Hematopoietic multipotent progenitor cell treated with erythropoietin and hydrocortisone succinate and interleukin-3 and kit ligand, for 17 days (in vitro differentiated cells): ENCODE data around the gene SULT2A1.
"Not testable (repeated sequence)": the region's sequence is repeated elsewhere in the genome, so short reads cannot be mapped to it uniquely, and the experiment has no call there.

Experiments
- DNase-seq: peaks from one replicate; pipeline ENCODE4 v3.0.0-alpha.2; 2015; ENCODE audit warnings: low spot score

SULT2A1 gene, protein sequence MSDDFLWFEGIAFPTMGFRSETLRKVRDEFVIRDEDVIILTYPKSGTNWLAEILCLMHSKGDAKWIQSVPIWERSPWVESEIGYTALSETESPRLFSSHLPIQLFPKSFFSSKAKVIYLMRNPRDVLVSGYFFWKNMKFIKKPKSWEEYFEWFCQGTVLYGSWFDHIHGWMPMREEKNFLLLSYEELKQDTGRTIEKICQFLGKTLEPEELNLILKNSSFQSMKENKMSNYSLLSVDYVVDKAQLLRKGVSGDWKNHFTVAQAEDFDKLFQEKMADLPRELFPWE

GRCh38 chr19:47886010-47886559, at the start of gene SULT2A1:
Gene SULT2A1 (minus strand): TSS chr19:47886315. CDS start chr19:47886257, 58 bp downstream.
- no peak for DNase-seq

- DNase-seq, result not testable (repeated sequence)
Observed at GRCh38 chr19:47928581-47928980, 42.5 kb upstream of the SULT2A1 start.

- DNase-seq, result not testable (repeated sequence)
Observed at GRCh38 chr19:47920107-47920506, 34.0 kb upstream of the SULT2A1 start.

DNA sequence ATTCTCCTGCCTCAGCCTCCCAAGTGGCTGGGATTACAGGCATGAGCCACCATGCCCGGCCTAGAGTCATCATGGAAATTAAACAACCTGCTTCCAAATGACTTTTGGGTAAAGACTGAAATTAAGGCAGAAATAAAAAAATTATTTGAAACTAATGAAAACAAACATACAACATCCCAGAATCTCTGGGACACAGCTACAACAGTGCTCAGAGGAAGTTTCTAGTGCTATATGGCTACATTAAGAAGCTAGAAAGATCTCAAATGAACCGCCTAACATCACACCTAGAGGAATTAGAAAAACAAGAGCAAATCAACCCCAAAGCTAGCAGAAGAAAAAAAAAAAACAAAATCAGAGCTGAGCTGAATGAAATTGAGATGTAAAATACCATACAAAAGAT, 24.1 kb upstream of the SULT2A1 start:
- not testable (repeated sequence) for DNase-seq

- not testable (repeated sequence) for DNase-seq
Observed at GRCh38 chr19:47909350-47909749, 23.2 kb upstream of the SULT2A1 start.

GRCh38 chr19:47901370-47901769, 15.3 kb upstream of the SULT2A1 start:
- DNase-seq, result no peak

GRCh38 chr19:47899335-47899734, 13.2 kb upstream of the SULT2A1 start:
- DNase-seq, result no peak

DNA sequence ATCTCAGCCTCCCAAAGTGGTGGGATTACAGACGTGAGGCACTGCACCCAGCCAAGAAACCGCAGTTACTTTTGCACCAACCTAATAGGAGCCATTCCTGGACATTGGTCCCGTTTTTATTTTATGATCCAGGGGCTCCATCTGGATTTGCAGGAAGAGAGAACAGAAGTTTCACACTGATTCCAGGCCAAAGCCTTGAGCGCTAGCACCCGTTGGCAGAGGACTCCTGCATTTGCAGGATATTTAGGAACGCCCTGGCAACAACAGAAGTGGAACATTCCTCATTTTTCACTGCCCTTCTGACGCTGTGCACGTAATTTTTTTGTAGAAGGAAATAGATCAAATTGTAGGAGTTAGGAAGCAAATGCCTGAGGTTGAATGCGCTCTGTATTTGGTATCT, 11.7 kb upstream of the SULT2A1 start:
- no peak for DNase-seq

DNA sequence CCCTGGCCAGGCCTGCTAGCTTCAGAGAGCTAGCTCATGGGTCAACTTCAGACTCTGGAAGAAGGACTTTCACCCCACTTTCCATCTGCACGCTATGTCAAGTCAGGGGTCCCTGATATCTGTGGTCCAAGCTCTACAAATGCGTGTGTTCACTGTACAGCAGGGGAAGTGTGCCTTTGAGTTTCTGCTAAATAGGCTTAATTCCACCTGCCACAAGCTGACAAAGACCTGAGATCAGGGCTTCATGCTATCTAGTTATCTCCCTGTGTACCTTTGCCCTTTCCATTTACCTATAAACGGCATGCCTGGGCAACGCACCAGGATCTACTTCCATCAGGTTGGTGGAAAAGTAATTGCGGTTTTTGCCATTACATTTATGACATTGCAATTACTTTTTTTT, 10.7 kb upstream of the SULT2A1 start:
- DNase-seq, result no peak

GRCh38 chr19:47896019-47896418, 9.9 kb upstream of the SULT2A1 start:
- no peak for DNase-seq

- DNase-seq, result no peak
Observed at GRCh38 chr19:47895165-47895782, 9.2 kb upstream of the SULT2A1 start.

GRCh38 chr19:47891923-47892666, 6.0 kb upstream of the SULT2A1 start:
- DNase-seq, result no peak

DNA sequence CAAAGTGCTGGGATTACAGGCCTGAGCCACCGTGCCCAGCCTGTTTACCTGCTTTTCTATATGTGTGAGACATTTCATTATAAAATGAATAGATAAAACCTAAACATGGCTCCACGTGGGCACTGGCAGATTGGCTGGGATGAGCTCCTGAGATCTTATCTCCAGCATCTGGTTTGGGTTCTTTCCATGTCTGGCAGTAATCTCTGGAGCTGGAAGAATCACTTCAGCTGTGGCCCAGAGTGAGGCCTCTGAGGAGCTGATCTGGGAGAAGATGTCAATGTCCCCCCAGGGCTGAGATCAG, 5.5 kb upstream of the SULT2A1 start:
- no peak for DNase-seq

- no peak for DNase-seq
Observed at GRCh38 chr19:47890865-47891621, 4.9 kb upstream of the SULT2A1 start.

GRCh38 chr19:47885067-47885463, 1.1 kb downstream of the SULT2A1 start:
- DNase-seq, result no peak

DNA sequence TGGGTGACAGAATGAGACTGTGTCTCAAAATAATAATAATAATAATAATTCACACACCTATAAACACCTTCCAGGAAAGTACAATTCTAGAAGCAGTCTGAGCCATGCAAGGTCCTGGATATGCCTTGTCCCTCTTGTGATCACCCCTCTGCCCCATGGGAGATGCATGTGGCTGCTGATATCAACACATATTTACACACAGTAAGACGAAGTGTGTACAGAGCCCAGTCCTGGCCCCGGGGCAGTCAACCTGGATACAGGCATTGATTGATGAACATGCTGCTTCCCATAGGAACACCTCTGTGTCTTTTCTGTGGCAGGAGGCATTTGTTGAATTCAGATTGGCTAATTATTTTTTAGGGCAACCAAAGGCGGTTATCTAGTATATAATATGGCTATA, 3.2 kb downstream of the SULT2A1 start:
- DNase-seq, result no peak

GRCh38 chr19:47881757-47882156, 4.4 kb downstream of the SULT2A1 start:
- no peak for DNase-seq

- not testable (repeated sequence) for DNase-seq
Observed at GRCh38 chr19:47879385-47879784, 6.7 kb downstream of the SULT2A1 start.

DNA sequence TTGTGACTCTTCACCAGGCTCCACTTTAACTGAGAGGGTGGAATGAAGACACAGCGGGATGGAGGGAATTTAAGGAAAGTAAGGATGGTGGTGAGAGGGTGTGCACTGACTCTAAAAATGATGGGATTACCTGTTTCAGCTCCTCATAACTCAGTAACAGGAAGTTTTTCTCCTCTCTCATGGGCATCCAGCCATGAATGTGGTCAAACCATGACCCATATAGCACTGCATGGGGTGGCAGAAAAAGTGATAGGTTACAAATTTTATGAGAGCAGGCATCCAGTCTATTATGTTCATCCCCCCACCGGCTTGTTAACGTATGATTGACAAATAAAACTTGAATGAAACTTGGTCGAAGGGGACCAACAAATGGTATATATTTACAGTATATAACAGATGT, 7.2 kb downstream of the SULT2A1 start:
- DNase-seq, result no peak

- DNase-seq, result no peak
Observed at GRCh38 chr19:47865166-47865565, 20.9 kb downstream of the SULT2A1 start.

DNA sequence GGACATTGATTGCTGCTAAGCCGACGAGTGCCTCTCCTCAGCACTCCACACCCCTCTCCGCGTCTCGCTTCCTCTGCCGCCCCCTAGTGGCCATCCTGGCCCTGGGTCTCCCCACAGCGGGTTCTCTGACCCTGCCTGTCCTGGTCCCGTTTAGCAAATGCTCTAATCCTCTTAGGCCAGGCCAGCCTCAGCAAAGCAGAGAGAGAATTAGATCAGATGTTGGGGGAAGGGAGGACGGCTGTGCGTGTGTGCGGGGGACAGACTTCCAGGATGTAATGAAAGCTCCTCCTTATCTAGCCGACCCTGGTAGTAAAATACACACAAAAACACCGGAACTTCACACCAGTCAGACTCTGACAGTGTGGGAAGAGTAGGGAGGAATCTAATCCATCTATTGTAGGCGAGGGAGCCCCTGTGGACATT, 22.6 kb downstream of the SULT2A1 start:
- DNase-seq, result peak; percentile 68

- no peak for DNase-seq
Observed at GRCh38 chr19:47861630-47862029, 24.5 kb downstream of the SULT2A1 start.
